Measurements from ENCODE around the gene PFKFB2.

Gene PFKFB2

DNA sequence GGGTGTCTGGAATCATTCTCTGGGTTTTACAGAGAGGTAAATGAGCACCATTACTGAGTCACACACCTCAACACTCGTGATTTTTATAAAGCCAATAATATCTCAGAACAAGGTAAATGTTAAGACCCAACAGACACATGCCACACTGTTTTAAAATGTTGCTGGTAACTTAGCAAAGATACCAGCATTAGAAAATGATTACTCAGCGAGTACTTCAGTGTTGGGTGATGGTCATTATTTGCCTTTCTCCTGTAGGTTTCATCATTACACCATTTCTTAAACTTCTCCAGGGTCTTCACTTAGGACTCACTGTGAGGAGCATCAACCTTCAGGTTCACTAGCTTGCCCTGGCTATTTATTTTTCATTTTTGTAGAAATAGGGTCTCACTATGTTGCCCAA is 28.7 kb downstream of the PFKFB2 start:
- no peak overlapping the region for H3K4me3 ChIP-seq (ENCODE audit: low read depth, low read length)
- no peak for DNase-seq (ENCODE audit: low read depth)
- in situ Hi-C loops (cut with HindIII; ENCODE audit: low sequenced_read_pairs), result no loop called here
- TF ChIP-seq, protein P1, sequence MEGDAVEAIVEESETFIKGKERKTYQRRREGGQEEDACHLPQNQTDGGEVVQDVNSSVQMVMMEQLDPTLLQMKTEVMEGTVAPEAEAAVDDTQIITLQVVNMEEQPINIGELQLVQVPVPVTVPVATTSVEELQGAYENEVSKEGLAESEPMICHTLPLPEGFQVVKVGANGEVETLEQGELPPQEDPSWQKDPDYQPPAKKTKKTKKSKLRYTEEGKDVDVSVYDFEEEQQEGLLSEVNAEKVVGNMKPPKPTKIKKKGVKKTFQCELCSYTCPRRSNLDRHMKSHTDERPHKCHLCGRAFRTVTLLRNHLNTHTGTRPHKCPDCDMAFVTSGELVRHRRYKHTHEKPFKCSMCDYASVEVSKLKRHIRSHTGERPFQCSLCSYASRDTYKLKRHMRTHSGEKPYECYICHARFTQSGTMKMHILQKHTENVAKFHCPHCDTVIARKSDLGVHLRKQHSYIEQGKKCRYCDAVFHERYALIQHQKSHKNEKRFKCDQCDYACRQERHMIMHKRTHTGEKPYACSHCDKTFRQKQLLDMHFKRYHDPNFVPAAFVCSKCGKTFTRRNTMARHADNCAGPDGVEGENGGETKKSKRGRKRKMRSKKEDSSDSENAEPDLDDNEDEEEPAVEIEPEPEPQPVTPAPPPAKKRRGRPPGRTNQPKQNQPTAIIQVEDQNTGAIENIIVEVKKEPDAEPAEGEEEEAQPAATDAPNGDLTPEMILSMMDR (IDR thresholded peaks at IDR 0.05; ENCODE audit: low read depth, low read length, missing control alignments), result no peak

DNA sequence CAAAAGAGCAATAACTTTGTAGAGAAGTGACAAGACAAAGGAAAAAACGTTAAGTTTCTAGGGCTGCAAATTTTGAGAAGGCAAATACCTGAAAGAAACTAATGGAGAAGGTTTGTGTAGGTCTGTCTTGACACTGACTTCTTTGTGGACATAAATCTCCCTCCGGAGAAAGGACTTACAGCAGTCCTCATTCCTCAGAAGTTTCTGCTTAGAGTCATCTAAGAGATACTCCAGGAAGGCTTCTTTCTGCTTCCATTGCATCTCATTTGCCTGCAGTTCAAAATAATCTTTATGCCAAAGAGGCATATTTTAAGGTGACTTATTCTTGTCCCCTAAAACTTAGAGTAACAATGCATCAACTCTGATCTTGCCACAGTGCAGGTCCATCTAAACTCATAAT is 31.2 kb downstream of the PFKFB2 start:
- no peak for DNase-seq (ENCODE audit: low read depth)
- in situ Hi-C loops (cut with HindIII; ENCODE audit: low sequenced_read_pairs), result no loop called here
- TF ChIP-seq, protein P1 (IDR thresholded peaks at IDR 0.05; ENCODE audit: low read depth, low read length, missing control alignments), result no peak
- no peak overlapping the region for H3K4me3 ChIP-seq (ENCODE audit: low read depth, low read length)

DNA sequence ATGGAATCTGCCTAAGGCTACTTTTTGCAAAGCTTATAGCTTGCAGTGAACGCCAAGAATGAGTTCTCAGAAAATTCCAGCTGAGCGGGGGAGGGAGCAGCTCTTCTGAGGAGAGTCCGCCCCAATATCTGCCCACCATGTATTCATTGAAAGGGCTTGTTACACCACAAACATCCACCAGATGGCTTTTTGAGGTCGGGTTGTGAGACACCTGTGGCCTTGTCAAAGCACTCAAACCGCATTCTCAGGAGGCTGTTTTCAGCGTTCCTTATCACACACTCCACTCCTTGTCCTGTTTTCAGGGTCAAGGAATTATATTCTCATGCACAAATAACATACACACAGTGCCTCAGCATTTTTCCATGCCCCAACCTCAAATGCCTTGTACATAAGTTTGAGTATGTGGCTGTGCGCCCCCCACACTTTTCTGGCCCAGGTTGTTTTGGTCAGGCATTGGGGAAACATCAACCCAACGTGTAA is 31.7 kb downstream of the PFKFB2 start:
- no peak overlapping the region for H3K4me3 ChIP-seq (ENCODE audit: low read depth, low read length)
- peak; percentile 68 for DNase-seq (ENCODE audit: low read depth)
- in situ Hi-C loops (cut with HindIII; ENCODE audit: low sequenced_read_pairs), result no loop called here
- TF ChIP-seq, protein P1 (IDR thresholded peaks at IDR 0.05; ENCODE audit: low read depth, low read length, missing control alignments), result peak; percentile 66

DNA sequence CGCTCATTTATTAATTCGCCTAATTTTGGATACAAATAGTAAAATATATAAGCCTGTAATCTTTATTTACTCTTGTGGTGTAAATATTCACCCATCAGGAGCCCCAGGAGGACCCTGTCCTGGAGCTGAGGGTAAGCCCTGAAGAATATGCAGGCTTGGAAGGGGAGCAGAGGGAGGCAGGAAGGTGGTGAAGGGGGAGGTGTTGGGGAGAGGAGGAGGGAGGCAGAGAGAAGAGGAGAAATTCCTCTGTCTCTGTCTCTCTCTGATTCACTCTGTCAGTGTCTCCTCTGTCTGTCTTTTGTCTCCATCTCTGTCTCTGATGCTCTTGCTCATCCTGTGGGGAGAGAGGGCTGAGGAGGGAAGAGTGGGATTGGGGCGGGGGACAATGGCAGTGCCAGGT is 32.8 kb downstream of the PFKFB2 start:
- TF ChIP-seq, protein P1 (IDR thresholded peaks at IDR 0.05; ENCODE audit: low read depth, low read length, missing control alignments), result no peak
- DNase-seq (ENCODE audit: low read depth), result no peak
- in situ Hi-C loops (cut with HindIII; ENCODE audit: low sequenced_read_pairs), result no loop called here

DNA sequence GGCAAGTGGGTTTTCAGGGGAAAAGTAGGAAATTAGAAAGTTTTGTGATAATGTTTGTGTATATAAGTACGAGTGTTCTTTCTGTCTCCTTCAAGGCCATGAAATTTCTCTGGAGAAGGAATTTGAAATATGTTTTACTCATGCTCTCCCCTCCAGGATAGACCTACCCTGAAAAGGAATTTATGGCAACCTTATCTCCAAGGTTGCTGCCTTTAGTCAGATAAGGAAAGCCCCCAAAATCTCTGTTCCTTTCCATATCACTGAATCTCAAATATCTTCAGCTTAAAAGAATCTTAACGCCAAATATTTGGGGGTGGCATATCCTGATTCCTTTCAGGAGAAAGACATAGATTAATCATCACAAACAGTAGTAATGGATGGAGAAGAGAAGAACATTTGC is 35.1 kb downstream of the PFKFB2 start:
- in situ Hi-C loops (cut with HindIII; ENCODE audit: low sequenced_read_pairs), result no loop called here
- TF ChIP-seq, protein P1 (IDR thresholded peaks at IDR 0.05; ENCODE audit: low read depth, low read length, missing control alignments), result no peak
- no peak for DNase-seq (ENCODE audit: low read depth)
- no peak overlapping the region for H3K4me3 ChIP-seq (ENCODE audit: low read depth, low read length)

More for the DNA sequence above, 32.8 kb downstream of the PFKFB2 start:
- H3K4me3 ChIP-seq (ENCODE audit: low read depth, low read length), result no peak overlapping the region

DNA sequence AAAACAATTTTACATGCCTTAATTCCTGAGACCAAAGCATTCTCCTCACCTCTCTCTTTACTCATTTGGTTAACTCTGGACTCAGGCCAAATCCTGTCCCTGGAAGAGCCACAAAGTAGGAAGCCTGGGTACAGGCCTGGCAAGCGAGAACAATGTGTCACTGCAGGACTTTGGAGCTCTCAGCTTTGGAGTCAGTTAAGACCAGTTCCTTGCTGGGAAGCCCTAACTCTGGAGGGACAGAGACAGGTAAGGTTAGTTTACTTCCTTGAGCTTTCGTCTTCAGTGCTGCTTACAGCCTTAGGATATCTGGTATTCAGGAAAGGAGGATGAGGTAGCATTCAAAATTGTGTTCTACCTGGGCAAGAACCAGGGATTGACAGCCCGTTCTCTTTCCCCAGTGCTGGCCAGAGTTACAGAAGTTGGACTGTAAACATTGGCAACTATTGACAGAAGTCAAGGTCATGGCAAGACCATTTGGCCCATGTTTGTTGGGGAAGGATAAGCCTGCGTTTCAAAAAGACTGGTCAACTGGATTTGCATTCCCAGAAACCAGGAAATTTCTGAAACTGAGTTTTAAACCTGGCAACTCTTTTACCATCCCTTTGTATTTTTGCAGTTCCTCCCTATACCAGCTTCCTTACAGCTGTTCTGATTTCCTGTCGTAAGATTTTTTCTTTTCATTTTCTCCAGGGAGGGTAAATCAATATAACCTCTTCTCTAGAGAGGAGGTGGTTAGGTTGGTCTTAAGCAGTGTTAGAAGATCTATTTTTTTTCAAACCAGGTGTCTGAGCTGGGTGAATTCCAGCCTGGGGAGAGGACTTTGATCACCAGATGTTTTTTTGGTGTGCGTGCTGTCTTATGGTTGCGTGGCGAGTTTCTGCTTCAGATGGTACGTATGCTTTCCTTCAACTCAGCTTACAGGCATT is 35.9 kb downstream of the PFKFB2 start, which contains the start of gene C4BPB:
TSS of gene C4BPB (plus strand) at position 160 of the 926 bp plus-strand sequence. CDS start at position 832, 672 bp downstream.
- in situ Hi-C loops (cut with HindIII; ENCODE audit: low sequenced_read_pairs), result no loop called here
- DNase-seq (ENCODE audit: low read depth), result no peak
- no peak within 1 kb of the TSS for H3K4me3 ChIP-seq (ENCODE audit: low read depth, low read length)
- TF ChIP-seq, protein P1 (IDR thresholded peaks at IDR 0.05; ENCODE audit: low read depth, low read length, missing control alignments), result no peak

Data from astrocyte of the cerebellum (primary cell).